Esophagus muscularis mucosa (tissue), 4 donors: ENCODE results near the gene IRF8. TPM values are rescaled to one million over a fixed set of nuclear protein-coding genes. Genes with fewer than 3 reads are reported as not detected.

Source experiments
- DNase-seq: peaks from one replicate; pipeline ENCODE4 v3.0.0-alpha.2; 2017; ENCODE audit errors: extremely low spot score
- H3K27ac ChIP-seq, 4 donors: fragments of 200-600 bp; sonication (generic); replicated peaks in 1 of 4; 1 replicate in 3 of 4; 2 replicates in 1 of 4; pipeline ENCODE4 v1.5.1; 2016 to 2019; ENCODE audit warnings: mild to moderate bottlenecking in 1 of 4
- H3K27me3 ChIP-seq, 4 donors: fragments of 200-600 bp; sonication (generic); one replicate each; pipeline versions ENCODE4 v1.5.1 to v1.6.0; 2016 to 2019
- H3K36me3 ChIP-seq, 4 donors: fragments of 200-600 bp; sonication (generic); one replicate each; pipeline ENCODE4 v1.5.1; 2016 to 2019
- H3K4me1 ChIP-seq, 4 donors: fragments of 200-600 bp; sonication (generic); one replicate each; pipeline ENCODE4 v1.5.1; 2016 to 2019
- H3K4me3 ChIP-seq, 4 donors: fragments of 200-600 bp; sonication (generic); 1 replicate in 2 of 4; 2 replicates in 2 of 4; pipeline ENCODE4 v1.5.1; 2016 to 2019; ENCODE audit warnings: mild to moderate bottlenecking in 4 of 4, moderate library complexity in 1 of 4
- H3K9me3 ChIP-seq, 4 donors: fragments of 200-600 bp; sonication (generic); 1 replicate in 3 of 4; 2 replicates in 1 of 4; pipeline ENCODE4 v1.5.1; 2016 to 2019
- EP300 ChIP-seq: sonication (generic); formaldehyde crosslinking; IDR thresholded peaks from one replicate; pipeline ENCODE4 v1.6.1; 2017; ENCODE audit warnings: antibody characterized with exemption
- POLR2A ChIP-seq: fragments of 450-650 bp; IDR thresholded peaks from one replicate; pipeline ENCODE4 v1.6.1; 2017; ENCODE audit warnings: antibody characterized with exemption, moderate library complexity, mild to moderate bottlenecking, low read depth
- POLR2AphosphoS5 ChIP-seq, 2 donors: sonication (generic); formaldehyde crosslinking; IDR thresholded peaks; one replicate each; pipeline ENCODE4 v1.6.1; 2017; ENCODE audit warnings: antibody characterized with exemption in 2 of 2
- WGBS: methylation state at CpG from one replicate; pipeline ENCODE4 v1.1.5; 2018; 5-methylcytosine and 5-hydroxymethylcytosine counted together
- intact Hi-C: fragments of 100-400 bp; cut with DNase I; formaldehyde crosslinking; loops from one replicate; pipeline ENCODE4 v1.15.1; 2023
- total RNA-seq, 4 donors: library from RNA; depleted of rRNA; stranded (reverse); fragments of >200 nt; gene quantifications; one replicate each; pipeline versions ENCODE4 v1.1.0 to v1.2.1, GENCODE V29; 2016
- TF ChIP-seq, protein P1 (sequence below), 3 experiments: fragments of 200-600 bp in 2 of 3; fragments of 450-650 bp in 1 of 3; sonication (generic) in 2 of 3; IDR thresholded peaks; one replicate each; pipeline ENCODE4 v1.5.1; 2017 to 2019; ENCODE audit warnings: antibody characterized with exemption in 3 of 3, mild to moderate bottlenecking in 2 of 3, moderate library complexity in 1 of 3

IRF8 gene
- total RNA-seq, 4 donors from 2014 or later = 5.1 to 12.9 (median 10.4) TPM

DNA sequence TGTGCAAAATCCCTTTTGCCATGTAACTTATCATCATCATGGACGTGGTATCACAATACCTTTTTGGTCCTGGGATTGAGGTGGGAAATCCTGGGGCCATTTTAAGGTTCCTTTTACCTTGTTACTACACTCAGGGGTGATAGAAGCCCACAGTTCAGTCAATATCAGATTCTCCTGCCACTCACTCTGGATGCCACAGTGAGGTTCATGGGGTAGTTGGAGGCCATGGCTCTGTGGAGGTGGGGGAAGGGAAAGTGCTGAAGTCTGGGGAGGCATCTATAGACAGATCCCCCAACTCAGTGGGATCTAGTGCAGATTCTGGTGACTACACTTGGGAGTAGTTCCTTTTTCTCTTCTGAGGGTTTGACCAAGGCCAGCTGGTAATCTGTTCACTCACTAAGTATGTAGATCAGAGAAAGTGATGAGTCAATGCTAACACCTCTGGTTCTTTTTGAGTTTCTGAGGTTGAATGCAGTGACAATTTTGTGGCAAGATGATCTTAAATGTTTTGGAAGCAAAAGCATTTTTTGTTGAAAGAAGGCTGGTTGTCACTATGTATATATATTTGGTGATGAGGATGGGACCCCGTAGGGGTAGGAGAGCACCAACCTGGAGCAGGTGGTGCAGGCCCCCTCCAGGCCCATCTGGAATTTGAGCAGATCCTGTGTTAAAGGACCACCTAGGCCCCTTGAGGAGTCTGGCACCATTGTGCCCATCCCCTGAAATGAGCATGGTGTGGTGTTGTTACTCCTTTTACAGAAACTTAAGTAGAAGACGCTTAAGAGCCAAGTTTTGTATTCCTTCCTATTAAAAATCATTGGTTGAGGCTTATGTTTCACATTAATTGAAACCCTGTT is 18.8 kb upstream of the IRF8 start:
- 98% methylated on average over 3 of the region's 3 CpGs for WGBS
- Histone ChIP-seq H3K27me3 (peaks cover 0 to 16% (median 0%) of the 10 kb centered on the region in 4 donors), H3K36me3 (no peaks in the 10 kb centered on the region), H3K4me1 (no peaks in the 10 kb centered on the region), H3K27ac (no peak overlapping the region), H3K9me3 (no peaks in the 10 kb centered on the region), H3K4me3 (no peak overlapping the region)
- intact Hi-C loops = no loop called here
- TF ChIP-seq, protein P1, sequence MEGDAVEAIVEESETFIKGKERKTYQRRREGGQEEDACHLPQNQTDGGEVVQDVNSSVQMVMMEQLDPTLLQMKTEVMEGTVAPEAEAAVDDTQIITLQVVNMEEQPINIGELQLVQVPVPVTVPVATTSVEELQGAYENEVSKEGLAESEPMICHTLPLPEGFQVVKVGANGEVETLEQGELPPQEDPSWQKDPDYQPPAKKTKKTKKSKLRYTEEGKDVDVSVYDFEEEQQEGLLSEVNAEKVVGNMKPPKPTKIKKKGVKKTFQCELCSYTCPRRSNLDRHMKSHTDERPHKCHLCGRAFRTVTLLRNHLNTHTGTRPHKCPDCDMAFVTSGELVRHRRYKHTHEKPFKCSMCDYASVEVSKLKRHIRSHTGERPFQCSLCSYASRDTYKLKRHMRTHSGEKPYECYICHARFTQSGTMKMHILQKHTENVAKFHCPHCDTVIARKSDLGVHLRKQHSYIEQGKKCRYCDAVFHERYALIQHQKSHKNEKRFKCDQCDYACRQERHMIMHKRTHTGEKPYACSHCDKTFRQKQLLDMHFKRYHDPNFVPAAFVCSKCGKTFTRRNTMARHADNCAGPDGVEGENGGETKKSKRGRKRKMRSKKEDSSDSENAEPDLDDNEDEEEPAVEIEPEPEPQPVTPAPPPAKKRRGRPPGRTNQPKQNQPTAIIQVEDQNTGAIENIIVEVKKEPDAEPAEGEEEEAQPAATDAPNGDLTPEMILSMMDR (IDR thresholded peaks at IDR 0.05) = no peak
- TF ChIP-seq POLR2A (no peak), EP300 (no peak), POLR2AphosphoS5 (IDR thresholded peaks at IDR 0.05) (no peak)
- no peak for DNase-seq

DNA sequence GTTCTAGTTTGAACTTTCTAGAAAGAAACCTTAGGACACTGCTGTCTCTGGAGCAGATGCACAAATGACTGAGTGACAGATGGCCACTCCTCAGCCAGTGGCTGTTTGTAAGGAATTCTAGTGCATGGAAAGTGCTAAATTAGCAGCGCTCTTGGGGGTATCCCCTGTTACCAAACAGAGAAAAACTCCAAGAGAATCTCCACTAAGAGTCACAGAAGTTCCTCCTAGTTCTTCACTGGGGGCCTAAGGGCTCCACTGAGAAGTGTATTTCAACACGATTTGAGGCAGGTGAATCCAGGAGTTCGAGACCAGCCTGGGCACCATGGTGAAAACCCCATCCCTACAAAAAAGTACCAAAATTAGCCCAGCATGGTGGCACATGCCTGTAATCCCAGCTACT is 18.1 kb upstream of the IRF8 start:
- no peak for DNase-seq
- Histone ChIP-seq H3K4me1 (no peaks in the 10 kb centered on the region), H3K36me3 (no peaks in the 10 kb centered on the region), H3K27me3 (peaks cover 0 to 18% (median 0%) of the 10 kb centered on the region in 4 donors), H3K27ac (no peak overlapping the region), H3K4me3 (no peak overlapping the region), H3K9me3 (no peaks in the 10 kb centered on the region)
- TF ChIP-seq, protein P1 (IDR thresholded peaks at IDR 0.05) = no peak
- TF ChIP-seq POLR2AphosphoS5 (IDR thresholded peaks at IDR 0.05) (no peak), EP300 (no peak), POLR2A (no peak)
- intact Hi-C loops = no loop called here
- 94% methylated on average over 3 of the region's 3 CpGs for WGBS

DNA sequence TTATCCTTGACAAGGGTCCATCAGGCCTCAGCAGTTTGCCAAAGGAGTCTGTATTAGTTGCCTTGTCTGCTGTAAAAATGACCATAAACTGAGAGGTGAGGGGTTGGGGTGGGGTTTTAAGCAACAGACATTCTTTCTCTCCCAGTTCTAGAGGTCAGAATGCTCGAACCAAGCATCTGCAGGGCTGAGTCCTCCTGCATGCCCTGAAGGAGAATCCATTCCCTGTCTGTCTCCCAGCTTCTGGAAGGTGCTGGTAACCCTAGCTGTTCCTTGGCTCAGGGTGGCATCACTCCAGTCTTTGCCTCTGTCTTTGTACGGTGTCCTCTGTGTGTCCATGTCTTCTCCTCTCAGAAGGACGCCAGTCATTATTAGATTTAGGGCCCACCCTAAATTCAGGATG is 17.5 kb upstream of the IRF8 start:
- Histone ChIP-seq H3K27ac (no peak overlapping the region), H3K4me3 (no peak overlapping the region), H3K27me3 (peaks cover 0 to 22% (median 0%) of the 10 kb centered on the region in 4 donors), H3K36me3 (no peaks in the 10 kb centered on the region), H3K4me1 (no peaks in the 10 kb centered on the region), H3K9me3 (no peaks in the 10 kb centered on the region)
- WGBS = 74% methylated on average over 3 of the region's 3 CpGs
- intact Hi-C loops = no loop called here
- TF ChIP-seq EP300 = no peak
- TF ChIP-seq POLR2A = no peak
- TF ChIP-seq, protein P1 (IDR thresholded peaks at IDR 0.05) = no peak
- TF ChIP-seq POLR2AphosphoS5 (IDR thresholded peaks at IDR 0.05) = no peak
- no peak for DNase-seq

DNA sequence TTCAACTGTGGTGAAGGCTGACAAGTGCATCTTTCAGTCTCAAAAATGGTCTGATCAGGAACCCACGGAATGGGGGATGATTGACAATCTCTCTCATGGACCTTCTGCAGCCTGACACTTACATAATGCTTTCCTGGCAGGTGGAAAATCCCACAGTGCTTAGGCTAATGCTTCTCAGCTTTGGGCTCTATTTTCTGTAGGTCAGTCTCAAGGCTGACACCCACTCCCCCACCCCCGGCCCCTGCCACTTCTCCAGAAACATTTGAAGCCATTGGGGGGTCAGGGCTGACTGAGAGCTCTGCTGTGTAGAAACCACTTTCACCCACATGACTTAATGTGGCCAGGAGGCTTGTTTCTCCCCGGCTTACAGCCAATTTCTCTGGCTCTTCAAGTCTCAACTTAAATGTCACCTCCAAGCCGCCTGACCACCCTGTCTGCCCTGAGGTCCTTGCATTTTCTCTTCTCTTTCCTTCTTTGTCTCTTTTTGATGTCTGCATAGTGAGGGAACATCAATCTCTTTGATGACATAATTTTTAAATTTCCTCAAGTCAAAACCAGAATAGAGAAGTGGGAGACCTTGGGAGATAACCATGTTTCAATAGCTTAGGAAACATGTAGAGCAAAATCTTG is 16.7 kb upstream of the IRF8 start:
- intact Hi-C loops = no loop called here
- no peak overlapping the region for H3K27ac ChIP-seq
- no peak overlapping the region for H3K4me3 ChIP-seq
- 81% methylated on average over 3 of the region's 4 CpGs for WGBS
- H3K4me1 ChIP-seq = no peaks in the 10 kb centered on the region
- DNase-seq = no peak
- no peaks in the 10 kb centered on the region for H3K36me3 ChIP-seq
- peaks cover 0 to 27% (median 0%) of the 10 kb centered on the region in 4 donors for H3K27me3 ChIP-seq
- TF ChIP-seq POLR2A = no peak
- no peak for TF ChIP-seq POLR2AphosphoS5 (IDR thresholded peaks at IDR 0.05)
- TF ChIP-seq, protein P1 (IDR thresholded peaks at IDR 0.05) = no peak
- no peak for TF ChIP-seq EP300
- H3K9me3 ChIP-seq = no peaks in the 10 kb centered on the region
